ENCODE results near the gene TEP1. TPM values are rescaled to one million over a fixed set of nuclear protein-coding genes. Genes with fewer than 3 reads are reported as not detected.

The TEP1 gene
- total RNA-seq, 1 experiment from 2014 or later, result 18.8 TPM

DNA sequence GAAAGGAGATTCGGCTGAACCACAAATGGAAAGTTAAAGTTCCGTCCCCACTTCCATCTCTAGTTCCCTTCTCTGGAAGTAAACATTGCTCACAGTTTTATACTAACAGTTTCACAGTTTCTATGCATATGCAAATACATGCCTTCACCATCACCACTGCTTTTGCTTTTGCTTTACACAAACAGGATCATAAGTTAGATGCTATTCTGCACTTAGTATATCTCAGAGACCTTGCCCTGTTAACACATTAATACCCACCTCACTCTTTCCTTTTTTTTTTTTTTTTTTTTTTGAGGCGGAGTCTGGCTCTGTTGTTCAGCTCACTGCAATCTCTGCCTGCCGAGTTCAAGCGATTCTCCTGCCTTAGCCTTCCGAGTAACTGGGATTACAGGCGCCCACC, 890 bp downstream of the TEP1 start:
- Mint-ChIP-seq H3K4me1 (ENCODE audit: low read depth, unreplicated experiment) (peaks cover 14% of the 10 kb centered on the region), H3K27ac (ENCODE audit: unreplicated experiment) (peak overlapping the region; percentile 93)

DNA sequence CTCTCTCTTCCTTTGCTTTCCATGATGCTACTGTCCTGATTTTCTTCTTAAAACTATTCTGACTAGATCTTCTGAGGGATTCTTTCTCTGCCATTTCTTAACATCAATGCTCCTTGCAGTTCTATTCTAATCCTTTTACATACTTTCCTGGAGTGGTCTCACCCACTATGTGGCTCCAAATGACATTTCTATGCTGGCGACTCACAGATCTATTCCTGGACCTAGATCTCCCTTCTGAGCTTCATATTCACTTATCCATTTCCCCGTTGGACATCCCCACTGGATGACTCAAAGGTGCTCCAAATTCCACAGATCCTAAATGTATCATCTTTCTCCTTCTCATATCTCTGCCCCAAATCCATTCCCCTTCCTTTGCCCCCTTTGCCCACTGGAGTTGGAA, 4.1 kb downstream of the TEP1 start:
- POLR2A ChIA-PET, result no interaction called here
- BruUV-seq (replicated peaks), result no TSS peak

More for the DNA sequence above, 890 bp downstream of the TEP1 start:
- ChIA-PET CTCF (interaction anchor here (0.6 kb wide), 1 partner anchor 246 kb away, joined by 3 read pairs; no protein-coding TSS in a partner anchor), POLR2A (interaction anchor here (0.6 to 2.0 kb wide), 6 partner anchors 43 to 168 kb away, joined by 3 to 11 read pairs (median 7); partner anchors contain the start of genes APEX1, OSGEP, PARP2 and PIP4P1)
- intact Hi-C loops (cut with micrococcal nuclease; ENCODE audit: unreplicated experiment), result loop anchor here (2.0 to 10.0 kb wide), 2 partner anchors 132 to 194 kb away; no protein-coding TSS in a partner anchor
- H3K4me3 ChIP-seq (ENCODE audit: low read depth, low read length), result peak overlapping the region; percentile 97
- TF ChIP-seq, protein P1, sequence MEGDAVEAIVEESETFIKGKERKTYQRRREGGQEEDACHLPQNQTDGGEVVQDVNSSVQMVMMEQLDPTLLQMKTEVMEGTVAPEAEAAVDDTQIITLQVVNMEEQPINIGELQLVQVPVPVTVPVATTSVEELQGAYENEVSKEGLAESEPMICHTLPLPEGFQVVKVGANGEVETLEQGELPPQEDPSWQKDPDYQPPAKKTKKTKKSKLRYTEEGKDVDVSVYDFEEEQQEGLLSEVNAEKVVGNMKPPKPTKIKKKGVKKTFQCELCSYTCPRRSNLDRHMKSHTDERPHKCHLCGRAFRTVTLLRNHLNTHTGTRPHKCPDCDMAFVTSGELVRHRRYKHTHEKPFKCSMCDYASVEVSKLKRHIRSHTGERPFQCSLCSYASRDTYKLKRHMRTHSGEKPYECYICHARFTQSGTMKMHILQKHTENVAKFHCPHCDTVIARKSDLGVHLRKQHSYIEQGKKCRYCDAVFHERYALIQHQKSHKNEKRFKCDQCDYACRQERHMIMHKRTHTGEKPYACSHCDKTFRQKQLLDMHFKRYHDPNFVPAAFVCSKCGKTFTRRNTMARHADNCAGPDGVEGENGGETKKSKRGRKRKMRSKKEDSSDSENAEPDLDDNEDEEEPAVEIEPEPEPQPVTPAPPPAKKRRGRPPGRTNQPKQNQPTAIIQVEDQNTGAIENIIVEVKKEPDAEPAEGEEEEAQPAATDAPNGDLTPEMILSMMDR (IDR thresholded peaks at IDR 0.05; ENCODE audit: insufficient read depth in 1 of 2, low read depth in 1 of 2, low read length in 1 of 2, severe bottlenecking in 1 of 2, unreplicated experiment in 1 of 2), result no peak
- H3K36me3 ChIP-seq (ENCODE audit: control insufficient read depth, insufficient read depth, low read length), result no peaks in the 10 kb centered on the region
- no peaks in the 10 kb centered on the region for H3K9me3 ChIP-seq
- H3K4me3 Mint-ChIP-seq (ENCODE audit: unreplicated experiment), result peak overlapping the region; percentile 97
- DNase-seq, result no peak
- H3K9me3 Mint-ChIP-seq (ENCODE audit: unreplicated experiment), result no peaks in the 10 kb centered on the region
- TSS peak; percentile 54 for BruUV-seq (replicated peaks)
- peaks cover 23% of the 10 kb centered on the region for H3K4me1 ChIP-seq
- H3K36me3 Mint-ChIP-seq (ENCODE audit: insufficient read depth, unreplicated experiment), result peaks cover 9% of the 10 kb centered on the region
- H3K27me3 Mint-ChIP-seq (ENCODE audit: insufficient read depth, unreplicated experiment), result no peaks in the 10 kb centered on the region
- H3K27me3 ChIP-seq (replicated peaks; ENCODE audit: control insufficient read depth, insufficient read depth, low read length), result no peaks in the 10 kb centered on the region

DNA sequence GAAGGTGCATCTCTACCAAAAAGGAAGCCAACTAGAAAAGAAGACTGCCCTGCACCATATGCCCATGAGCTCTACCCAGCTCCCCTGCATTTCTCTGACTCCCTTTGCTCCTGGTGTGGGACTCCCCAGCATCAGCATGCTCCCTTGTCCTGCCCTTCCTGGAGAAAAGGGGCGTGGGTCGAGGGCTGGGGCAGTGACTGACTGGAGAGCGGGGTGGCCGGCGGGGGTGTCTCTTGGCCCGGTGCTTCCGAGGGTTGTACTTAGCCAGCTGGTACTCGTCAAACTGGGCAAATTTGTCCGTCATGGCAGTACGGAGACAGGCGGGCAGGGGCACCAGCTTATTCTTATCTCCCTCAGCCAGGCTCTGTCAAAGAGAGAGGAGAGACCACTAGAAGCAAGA, 9.8 kb downstream of the TEP1 start:
- H3K27me3 Mint-ChIP-seq (ENCODE audit: insufficient read depth, unreplicated experiment), result no peaks in the 10 kb centered on the region
- ChIA-PET CTCF (no interaction called here), POLR2A (no interaction called here)
- intact Hi-C loops (cut with micrococcal nuclease; ENCODE audit: unreplicated experiment), result no loop called here
- TF ChIP-seq, protein P1 (IDR thresholded peaks at IDR 0.05; ENCODE audit: insufficient read depth in 1 of 2, low read depth in 1 of 2, low read length in 1 of 2, severe bottlenecking in 1 of 2, unreplicated experiment in 1 of 2), result no peak
- H3K4me3 ChIP-seq (ENCODE audit: low read depth, low read length), result no peak overlapping the region
- peaks cover 53% of the 10 kb centered on the region for H3K36me3 Mint-ChIP-seq (ENCODE audit: insufficient read depth, unreplicated experiment)
- no peak overlapping the region for H3K27ac Mint-ChIP-seq (ENCODE audit: unreplicated experiment)
- 0 out of 2 replicates have a peak, but pooled peaks cover 4% of the 10 kb centered on the region for H3K4me1 ChIP-seq
- no peak overlapping the region for H3K4me3 Mint-ChIP-seq (ENCODE audit: unreplicated experiment)
- no peaks in the 10 kb centered on the region for H3K9me3 Mint-ChIP-seq (ENCODE audit: unreplicated experiment)
- H3K9me3 ChIP-seq, result no peaks in the 10 kb centered on the region
- H3K27me3 ChIP-seq (replicated peaks; ENCODE audit: control insufficient read depth, insufficient read depth, low read length), result no peaks in the 10 kb centered on the region
- no TSS peak for BruUV-seq (replicated peaks)
- no peaks in the 10 kb centered on the region; the same call in 1 of the 2 replicates for H3K36me3 ChIP-seq (ENCODE audit: control insufficient read depth, insufficient read depth, low read length)
- H3K4me1 Mint-ChIP-seq (ENCODE audit: low read depth, unreplicated experiment), result peaks cover 13% of the 10 kb centered on the region
- DNase-seq, result no peak

More for the DNA sequence above, 4.1 kb downstream of the TEP1 start:
- Mint-ChIP-seq H3K9me3 (ENCODE audit: unreplicated experiment) (no peaks in the 10 kb centered on the region), H3K36me3 (ENCODE audit: insufficient read depth, unreplicated experiment) (peaks cover 21% of the 10 kb centered on the region), H3K4me3 (ENCODE audit: unreplicated experiment) (no peak overlapping the region), H3K4me1 (ENCODE audit: low read depth, unreplicated experiment) (peaks cover 7% of the 10 kb centered on the region), H3K27ac (ENCODE audit: unreplicated experiment) (no peak overlapping the region), H3K27me3 (ENCODE audit: insufficient read depth, unreplicated experiment) (no peaks in the 10 kb centered on the region)
- no peaks in the 10 kb centered on the region for H3K9me3 ChIP-seq
- no peaks in the 10 kb centered on the region for H3K27me3 ChIP-seq (replicated peaks; ENCODE audit: control insufficient read depth, insufficient read depth, low read length)
- H3K4me1 ChIP-seq, result peaks cover 4% of the 10 kb centered on the region; the same call in 1 of the 2 replicates
- CTCF ChIA-PET, result no interaction called here
- H3K4me3 ChIP-seq (ENCODE audit: low read depth, low read length), result no peak overlapping the region
- intact Hi-C loops (cut with micrococcal nuclease; ENCODE audit: unreplicated experiment), result no loop called here
- no peaks in the 10 kb centered on the region; the same call in 1 of the 2 replicates for H3K36me3 ChIP-seq (ENCODE audit: control insufficient read depth, insufficient read depth, low read length)
- no peak for DNase-seq
- TF ChIP-seq, protein P1 (IDR thresholded peaks at IDR 0.05; ENCODE audit: insufficient read depth in 1 of 2, low read depth in 1 of 2, low read length in 1 of 2, severe bottlenecking in 1 of 2, unreplicated experiment in 1 of 2), result no peak
